Stromal cell of bone marrow (primary cell): ENCODE results near the gene OSBPL2.

Experiments used
- DNase-seq: peaks from one replicate; pipeline ENCODE4 v3.0.0-alpha.2; 2012; ENCODE audit warnings: low read depth

Gene OSBPL2

DNA sequence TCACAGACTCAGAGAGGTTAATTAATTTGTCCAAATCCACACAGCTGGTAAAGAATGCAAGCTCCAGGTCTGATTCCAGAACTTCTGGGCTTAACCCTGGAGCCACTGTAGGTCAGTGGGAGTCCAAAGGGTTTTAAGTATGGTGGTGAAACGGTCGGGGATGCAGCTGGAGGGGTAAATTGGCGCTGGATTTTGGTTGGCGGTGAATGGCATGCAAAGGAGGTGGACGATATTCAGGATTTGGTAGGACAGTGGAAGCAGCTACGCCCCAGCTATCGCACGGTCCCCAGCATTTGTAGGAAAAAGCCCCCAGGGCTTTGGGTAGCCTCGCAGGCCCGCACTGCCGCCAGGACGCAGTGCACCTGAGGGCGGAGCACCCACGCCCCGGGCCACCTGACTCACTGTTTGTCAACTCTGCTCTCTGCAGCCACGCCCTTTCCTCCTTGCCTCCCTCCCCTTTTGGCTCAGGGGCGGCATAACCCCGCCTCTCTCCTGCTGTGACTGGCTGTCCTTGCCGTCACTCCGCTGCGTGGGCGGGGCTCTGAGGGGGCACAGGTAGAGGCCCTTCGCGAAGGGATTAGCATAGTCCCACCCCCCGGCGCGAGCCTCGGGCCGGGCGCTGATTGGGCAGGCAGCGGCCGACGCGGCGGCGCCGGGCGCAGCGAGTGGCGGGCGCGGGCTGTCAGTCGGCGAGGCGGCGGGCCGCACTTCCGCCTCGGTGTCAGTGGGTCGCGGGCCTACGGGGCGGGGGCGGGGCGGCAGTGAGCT lies at the start of gene OSBPL2:
Gene OSBPL2, plus strand, starts transcription at position 721 of the 768 bp plus-strand sequence. CDS start 17,664 bp downstream, outside the sequence.
- DNase-seq: peak; percentile 93

- no peak for DNase-seq
Observed at GRCh38 chr20:62190639-62191411, 47.5 kb upstream of the OSBPL2 start.

DNA sequence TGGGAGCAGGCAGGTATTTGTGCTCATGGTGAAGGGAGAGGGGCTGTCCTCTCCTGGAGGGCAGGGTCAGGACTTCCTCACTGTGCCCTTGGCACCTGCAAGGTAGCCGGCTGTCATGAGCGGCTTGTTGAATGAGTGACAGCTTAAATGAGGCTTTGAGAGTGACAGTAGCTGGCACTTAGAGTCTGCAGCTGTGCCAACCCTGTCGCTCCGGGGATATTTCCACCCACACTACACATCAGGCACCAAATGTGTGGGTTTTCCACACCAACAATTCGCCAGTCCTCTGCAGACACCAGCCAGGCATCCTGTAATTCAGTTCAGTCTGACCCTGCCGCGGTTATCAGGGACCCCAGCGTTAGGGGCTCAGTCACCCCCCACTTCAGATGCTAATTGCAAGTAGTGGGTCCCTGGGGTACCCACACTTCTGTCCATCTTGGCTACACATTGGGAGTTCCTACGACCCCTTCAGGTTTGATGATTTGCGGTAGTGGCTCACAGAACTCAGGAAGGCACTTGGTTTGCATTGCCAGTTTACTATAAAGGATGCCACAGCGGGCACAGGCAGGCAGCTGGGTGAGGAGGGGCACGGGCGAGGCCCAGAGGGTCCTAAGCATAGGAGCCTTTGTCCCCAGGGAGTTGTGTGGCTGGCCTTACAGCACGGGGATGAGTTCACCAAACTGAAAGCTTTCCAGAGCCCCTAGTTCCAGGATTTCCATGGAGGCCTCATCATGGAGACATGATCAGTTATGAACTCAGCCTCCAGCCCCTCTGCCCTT lies 46.4 kb upstream of the OSBPL2 start:
- DNase-seq: no peak

- DNase-seq: no peak
Observed at GRCh38 chr20:62192635-62193034, 45.7 kb upstream of the OSBPL2 start.

DNA sequence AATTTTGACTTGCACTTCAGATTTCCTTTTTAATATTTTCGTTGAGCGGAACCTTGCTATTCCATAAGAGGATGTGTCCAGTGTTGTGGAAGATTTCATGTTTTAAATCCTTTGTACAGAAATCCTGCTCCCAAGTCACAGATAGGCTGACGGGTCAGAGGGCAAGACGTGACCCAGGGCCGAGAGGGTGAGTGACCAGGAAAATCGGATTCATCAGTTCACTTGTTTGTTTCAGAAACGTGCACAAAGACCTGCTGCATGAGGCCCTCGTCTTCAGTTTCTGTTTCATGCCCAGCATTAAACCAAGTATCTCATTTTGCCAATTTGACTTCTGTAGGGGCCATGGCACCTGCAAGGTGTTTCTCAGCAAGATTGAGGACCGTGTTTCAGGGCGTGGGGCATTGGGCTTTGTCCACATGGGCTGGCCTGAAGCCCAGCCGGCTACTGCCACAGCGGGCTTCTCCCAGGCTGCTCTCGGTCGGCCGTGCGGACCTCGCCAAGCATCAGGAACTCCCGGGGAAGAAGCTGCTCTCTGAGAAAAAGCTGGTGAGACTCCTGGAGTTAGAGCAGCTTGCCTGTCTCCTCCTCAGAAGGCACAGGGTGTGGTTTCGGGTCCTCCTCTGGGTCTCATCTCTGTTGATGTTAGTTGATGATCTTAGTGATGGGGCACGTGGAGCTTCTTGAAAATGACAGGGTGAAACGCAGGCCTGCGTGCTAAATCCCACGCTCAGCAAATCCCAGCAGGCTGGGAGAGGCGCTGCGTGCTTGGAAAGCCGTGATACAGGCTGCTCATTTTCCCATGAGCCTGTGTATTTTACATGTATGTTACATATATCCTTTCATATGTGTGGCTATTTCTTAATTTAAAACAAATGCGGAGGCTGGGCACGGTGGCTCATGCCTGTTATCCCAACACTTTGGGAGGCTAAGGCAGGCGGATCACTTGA lies 45.0 kb upstream of the OSBPL2 start:
- no peak for DNase-seq

GRCh38 chr20:62195075-62195405 lies 43.3 kb upstream of the OSBPL2 start:
- DNase-seq: no peak

- DNase-seq: no peak
Observed at GRCh38 chr20:62195736-62196135, 42.6 kb upstream of the OSBPL2 start.

GRCh38 chr20:62196286-62196685 lies 42.0 kb upstream of the OSBPL2 start:
- no peak for DNase-seq

GRCh38 chr20:62197311-62197710 lies 41.0 kb upstream of the OSBPL2 start:
- no peak for DNase-seq

- no peak for DNase-seq
Observed at GRCh38 chr20:62197801-62198200, 40.5 kb upstream of the OSBPL2 start.

DNA sequence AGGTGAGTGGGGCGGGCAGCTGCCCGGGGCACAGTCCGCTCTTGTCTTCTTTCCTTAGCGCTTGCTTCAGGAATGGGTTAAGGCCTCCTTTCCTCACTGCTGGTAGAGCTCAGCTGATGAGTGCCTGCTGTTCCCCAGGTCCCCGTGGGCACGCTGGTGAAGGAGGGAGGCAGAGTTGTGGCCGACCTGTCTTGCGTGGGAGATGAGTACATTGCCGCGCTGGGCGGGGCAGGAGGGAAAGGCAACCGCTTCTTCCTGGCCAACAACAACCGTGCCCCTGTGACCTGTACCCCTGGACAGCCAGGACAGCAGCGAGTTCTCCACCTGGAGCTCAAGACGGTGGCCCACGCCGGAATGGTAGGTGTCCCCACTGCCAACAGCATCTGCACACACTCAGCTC lies 39.8 kb upstream of the OSBPL2 start:
- no peak for DNase-seq

DNA sequence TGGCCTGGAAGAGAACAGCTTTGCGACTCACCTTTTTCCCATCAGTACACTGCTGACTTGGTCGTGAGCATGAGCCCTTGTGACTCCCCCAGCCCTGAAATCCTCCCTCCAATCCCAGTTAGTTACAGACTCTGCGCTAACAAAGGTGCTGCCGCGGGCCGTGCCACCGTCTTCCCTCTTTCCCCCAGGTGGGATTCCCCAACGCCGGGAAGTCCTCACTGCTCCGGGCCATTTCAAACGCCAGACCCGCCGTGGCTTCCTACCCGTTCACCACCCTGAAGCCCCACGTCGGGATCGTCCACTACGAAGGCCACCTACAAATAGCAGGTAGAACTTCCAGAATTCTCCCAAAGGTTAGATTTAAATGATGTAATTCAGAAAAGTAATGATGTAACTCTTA lies 39.4 kb upstream of the OSBPL2 start:
- DNase-seq: no peak

GRCh38 chr20:62200491-62201172 lies 37.7 kb upstream of the OSBPL2 start:
- no peak for DNase-seq

DNA sequence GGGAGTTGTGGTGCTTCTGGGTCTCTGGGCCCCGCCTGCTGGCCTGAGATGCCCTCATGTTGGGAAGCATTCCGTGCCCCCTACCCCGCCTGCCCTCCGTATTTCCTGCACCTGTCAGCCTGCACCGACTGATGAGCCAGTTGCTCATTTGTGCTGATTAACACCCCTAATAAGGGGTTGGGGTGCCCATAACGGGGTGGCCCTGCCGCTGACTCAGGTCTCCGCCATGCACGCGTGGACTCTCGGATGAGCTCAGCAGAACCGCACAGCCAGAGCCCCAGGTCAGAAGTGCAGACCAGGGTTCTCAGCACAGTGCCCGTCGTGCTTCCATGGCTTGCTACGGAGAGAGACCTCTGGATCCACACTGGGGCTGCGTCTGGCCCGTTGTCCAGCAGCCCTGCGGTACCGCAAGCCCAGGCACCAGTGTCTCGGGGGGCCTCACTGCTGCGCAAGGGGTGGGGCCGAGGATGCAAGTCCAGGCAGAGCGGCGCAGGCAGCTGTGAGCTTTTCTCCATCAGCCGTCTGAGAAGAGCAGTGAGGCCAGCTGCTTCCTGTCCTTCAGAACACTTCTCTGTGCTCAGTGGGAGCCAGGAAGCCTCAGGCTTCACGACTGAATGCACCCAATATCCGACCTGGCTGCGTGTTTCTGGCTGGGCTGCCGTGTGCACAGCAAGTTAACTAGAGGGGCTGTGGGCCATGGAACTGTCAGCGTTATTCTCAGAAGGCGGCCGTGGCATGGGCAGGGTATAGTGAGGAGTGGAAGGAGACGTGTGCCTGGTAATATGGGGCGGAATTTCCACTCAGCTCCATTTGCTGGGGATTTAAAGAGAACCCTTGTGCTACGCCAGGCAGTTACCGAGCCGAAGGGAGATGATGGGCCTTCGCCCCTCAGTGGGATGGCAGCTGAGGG lies 36.9 kb upstream of the OSBPL2 start:
- DNase-seq: no peak

DNA sequence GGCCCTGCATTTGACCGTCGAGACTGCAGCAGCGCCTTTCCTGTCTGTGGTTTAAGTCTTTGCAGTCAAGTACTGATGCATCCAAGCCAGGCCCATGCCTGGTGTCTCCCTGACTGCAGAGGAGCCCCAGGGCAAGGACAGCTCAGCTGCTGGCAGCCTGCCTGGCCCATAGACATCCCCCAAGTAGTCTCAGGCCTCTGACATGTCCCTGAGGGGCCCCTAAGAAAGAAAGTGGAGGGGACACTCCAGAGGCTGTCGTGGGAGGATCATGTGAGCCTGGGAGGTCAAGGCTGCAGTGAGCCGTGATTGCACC lies 36.3 kb upstream of the OSBPL2 start:
- DNase-seq: no peak

DNA sequence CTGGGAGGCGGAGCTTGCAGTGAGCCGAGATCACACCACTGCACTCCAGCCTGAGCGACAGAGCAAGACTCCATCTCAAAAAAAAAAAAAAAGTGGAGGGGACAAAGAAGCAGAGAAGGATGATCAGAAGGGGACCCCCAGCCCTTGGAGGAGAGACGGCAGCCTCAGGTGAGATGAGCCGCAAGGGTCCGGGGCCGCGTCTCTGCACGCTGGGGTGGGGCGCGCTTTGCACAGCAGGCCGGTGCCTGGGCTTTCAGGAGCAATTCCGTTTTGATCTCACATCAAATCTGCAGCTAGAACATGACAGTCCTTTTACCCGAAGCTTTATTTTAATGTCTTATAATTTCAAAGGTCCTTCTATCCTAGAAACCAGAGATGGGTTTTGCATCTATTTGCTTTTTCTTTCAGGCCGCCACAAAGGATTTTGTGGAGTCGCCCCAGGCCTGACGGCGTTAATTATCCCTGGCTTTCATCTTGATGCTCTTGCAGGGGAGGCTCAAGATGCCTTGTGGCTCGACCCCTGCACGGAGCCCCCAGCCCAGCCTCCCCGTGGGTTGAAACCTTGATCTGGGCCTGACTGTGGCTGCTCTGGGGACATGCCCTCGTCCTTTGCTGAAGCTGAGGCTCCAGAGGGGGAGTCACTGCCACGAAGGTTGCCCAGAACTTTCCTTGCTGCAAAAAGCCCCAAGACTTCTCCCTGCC lies 35.5 kb upstream of the OSBPL2 start:
- no peak for DNase-seq

DNA sequence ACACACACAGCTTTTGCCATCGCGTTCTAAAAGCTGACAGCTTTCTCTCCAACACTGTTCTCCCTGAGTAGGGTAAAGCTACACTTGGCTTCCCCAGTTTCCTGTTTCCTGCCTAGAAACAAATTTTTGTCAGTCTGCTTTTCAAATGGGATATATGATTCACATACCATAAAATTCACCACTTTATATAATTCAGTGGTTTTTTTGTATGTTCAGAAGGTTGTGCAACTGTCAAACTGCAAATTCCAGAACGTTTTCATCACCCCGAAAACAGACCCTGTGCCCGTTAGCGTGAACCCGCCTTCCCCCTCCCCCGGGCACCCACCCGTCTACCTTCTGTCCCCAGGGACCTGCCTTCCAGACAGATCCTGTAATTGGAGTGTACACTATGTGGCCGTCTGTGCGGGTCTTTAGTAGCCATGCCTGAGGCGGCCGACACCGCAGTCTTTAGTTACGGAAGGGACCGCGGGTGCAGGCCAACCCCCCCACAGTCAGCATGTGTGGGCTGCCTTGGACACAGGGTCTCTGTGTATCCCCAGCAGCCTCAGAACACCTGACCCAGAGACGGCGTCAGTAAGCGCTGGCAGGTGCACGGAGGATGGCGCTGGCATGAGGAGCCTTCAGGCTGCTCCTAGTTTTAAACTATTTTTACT lies 34.8 kb upstream of the OSBPL2 start:
- DNase-seq: no peak

DNA sequence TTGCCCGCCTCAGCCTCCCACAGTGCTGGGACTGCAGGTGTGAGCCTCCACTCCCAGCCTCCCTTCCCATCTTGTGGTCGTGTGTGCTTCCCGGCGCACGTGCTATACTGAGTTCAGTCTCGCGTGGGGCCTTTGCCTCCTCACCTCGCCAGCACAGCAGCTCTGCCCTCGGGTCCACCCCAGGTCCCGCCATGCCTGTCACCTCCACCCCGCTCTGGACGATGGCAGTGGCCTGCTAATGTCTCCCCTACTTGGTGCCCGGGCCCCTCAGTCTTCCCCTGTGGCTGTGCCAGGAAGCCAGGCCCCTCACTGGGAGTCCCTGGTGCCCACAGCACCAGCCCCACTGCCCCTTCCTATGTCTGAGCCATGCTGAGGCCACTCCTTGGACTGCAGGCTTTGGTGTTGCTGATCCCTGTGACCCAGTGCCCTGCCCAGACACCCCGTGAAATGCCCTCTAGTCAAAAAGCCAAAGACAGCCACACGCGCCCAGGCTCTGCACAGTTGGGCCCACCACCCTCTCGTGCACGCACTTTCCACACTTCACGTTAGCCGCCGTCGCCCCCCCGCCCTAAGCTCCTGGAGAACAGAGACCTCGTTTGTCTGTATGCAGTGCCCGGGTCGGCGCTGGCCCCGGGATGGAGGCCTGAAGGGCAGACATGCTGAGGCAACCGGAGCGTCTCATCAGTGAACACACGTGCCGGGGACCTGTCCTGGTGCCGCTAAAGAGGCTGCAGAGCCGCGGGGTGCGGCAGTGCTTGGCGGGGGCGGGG lies 32.5 kb upstream of the OSBPL2 start:
- no peak for DNase-seq
